ENCODE measurements around the gene CLCN7. TPM values are rescaled to one million over a fixed set of nuclear protein-coding genes. Genes with fewer than 3 reads are reported as not detected.

Gene CLCN7
- total RNA-seq, 4 donors from 2014 or later: 50.3 to 144 (median 89.9) TPM

DNA sequence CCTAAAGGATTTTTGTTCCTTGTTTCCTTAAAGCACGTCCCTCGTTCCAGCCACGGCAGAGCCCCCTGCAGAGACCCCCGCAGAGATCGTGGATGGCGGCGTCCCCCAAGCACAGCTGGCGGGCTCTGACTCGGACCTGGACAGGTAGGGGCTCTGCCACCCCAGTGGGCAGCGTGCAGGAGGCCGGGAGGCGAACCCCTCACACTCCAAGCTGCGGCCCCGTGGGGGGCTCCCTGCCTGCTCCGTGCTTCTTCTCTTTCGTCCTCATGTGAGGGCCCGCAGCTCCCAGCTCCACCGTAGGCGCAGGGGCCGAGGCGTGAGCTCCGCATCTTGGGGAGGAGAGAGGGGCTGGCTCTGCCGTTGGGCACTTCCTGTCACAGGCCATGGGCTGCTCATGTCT is 26.8 kb upstream of the CLCN7 start:
- no peak for TF ChIP-seq POLR2A (IDR thresholded peaks at IDR 0.05)
- H3K36me3 ChIP-seq: peaks cover 33 to 43% of the 10 kb centered on the region in 2 donors
- no peak for DNase-seq
- 91 to 96% methylated on average over 7 to 18 of the region's 23 CpGs for WGBS, 2 donors
- intact Hi-C loops (cut with DNase I): no loop called here
- H3K9me3 ChIP-seq: no peaks in the 10 kb centered on the region
- no peak overlapping the region for H3K27ac ChIP-seq
- H3K4me1 ChIP-seq: no peaks in the 10 kb centered on the region
- H3K4me3 ChIP-seq (replicated peaks in 1 of 3): no peak overlapping the region
- no peaks in the 10 kb centered on the region for H3K27me3 ChIP-seq

DNA sequence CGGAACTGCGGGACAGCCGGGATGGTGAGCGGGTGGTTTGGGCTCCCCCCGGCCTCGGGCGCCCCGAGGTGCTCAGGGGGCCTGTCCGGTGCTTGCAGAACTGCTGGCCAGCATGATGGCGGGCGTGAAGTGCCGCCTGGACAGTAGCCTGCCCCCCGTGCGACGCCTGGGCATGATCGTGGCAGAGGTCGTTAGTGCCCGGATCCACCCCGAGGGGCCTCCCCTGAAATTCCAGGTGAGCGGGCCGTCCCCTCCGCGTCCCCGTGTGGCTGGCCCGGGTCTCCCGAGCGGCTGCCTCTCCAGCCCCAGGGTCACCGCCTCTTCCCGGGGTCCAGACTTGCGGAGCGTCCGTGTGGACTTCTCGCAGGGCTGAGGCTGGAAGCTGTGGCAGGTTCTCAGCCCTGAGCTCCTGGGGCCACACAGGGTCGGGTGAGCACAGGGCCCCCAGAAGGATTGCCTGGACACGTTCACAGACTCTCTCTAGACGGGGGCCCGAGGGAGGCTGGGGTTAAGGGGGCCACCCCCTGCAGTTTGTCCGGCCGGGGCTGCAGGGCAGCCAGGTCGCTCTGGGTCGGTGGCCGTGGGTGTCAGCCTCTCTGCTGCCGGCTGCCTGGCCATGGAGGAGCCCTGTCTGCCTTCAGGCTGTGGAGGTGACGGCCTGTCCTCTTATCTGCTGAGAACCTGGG is 25.8 kb upstream of the CLCN7 start:
- peaks cover 33 to 45% of the 10 kb centered on the region in 2 donors for H3K36me3 ChIP-seq
- TF ChIP-seq POLR2A (IDR thresholded peaks at IDR 0.05) (no peak), CTCF (IDR thresholded peaks at IDR 0.05) (no peak)
- no peak overlapping the region for H3K27ac ChIP-seq
- 95 to 96% methylated on average over 19 to 23 of the region's 44 CpGs for WGBS, 2 donors
- H3K9me3 ChIP-seq: no peaks in the 10 kb centered on the region
- DNase-seq: no peak
- no peak overlapping the region for H3K4me3 ChIP-seq (replicated peaks in 1 of 3)
- H3K27me3 ChIP-seq: no peaks in the 10 kb centered on the region
- intact Hi-C loops (cut with DNase I): no loop called here
- no peaks in the 10 kb centered on the region for H3K4me1 ChIP-seq

- TF ChIP-seq CTCF (IDR thresholded peaks at IDR 0.05) (no peak), POLR2A (IDR thresholded peaks at IDR 0.05) (no peak)
- no peak for DNase-seq
- Histone ChIP-seq H3K9me3 (no peaks in the 10 kb centered on the region), H3K27ac (no peak overlapping the region), H3K36me3 (peaks cover 35 to 52% of the 10 kb centered on the region in 2 donors), H3K4me1 (peaks cover 0 to 3% of the 10 kb centered on the region in 2 donors), H3K4me3 (replicated peaks in 1 of 3) (no peak overlapping the region), H3K27me3 (no peaks in the 10 kb centered on the region)
- 93 to 97% methylated on average over 19 to 26 of the region's 36 CpGs for WGBS, 2 donors
- intact Hi-C loops (cut with DNase I): no loop called here
These were observed 25.1 kb upstream of the CLCN7 start for GRCh38 chr16:1499756-1500464.

DNA sequence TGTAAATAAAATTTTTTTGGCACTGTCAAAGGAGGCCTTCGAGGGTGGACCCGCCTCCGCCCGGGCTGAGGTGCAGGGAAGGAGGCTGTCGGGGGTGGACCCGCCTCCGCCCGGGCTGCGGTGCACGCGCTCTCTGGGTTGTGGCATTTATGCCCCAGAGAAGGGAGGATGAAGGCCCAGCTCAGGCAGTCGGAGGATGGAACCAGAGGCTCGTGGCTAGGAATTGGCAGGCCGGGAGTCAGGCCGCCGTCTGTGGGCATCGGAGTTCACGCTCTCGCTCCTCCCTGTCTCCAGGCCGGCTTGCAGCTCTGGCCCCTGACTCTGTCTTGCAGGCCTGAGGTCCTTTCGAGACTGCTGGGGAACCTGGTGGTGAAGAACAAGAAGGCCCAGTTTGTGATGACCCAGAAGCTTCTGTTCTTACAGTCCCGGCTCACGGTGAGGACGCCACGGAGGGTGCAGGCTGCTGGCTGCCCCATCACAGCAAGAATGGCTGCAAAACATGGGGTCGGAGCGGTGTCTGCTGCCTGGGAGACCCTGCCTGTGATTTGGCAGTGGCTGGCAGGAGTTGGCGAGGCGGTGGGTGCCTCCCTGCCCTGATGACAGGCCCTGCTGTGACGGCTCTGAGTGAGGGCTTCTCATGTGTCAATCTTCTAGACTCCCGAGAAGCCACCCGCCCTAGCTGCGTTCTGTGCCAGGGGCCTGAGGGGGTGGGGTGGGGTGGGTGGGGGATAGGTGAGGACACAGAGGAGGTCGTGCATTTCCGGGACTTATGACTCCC is 24.3 kb upstream of the CLCN7 start:
- TF ChIP-seq CTCF (IDR thresholded peaks at IDR 0.05) (no peak), POLR2A (IDR thresholded peaks at IDR 0.05) (no peak)
- peaks cover 39 to 52% of the 10 kb centered on the region in 2 donors for H3K36me3 ChIP-seq
- DNase-seq: no peak
- H3K4me1 ChIP-seq: peaks cover 6 to 11% of the 10 kb centered on the region in 2 donors
- no peak overlapping the region for H3K4me3 ChIP-seq (replicated peaks in 1 of 3)
- intact Hi-C loops (cut with DNase I): no loop called here
- 95 to 96% methylated on average over 29 to 35 of the region's 35 CpGs for WGBS, 2 donors
- no peaks in the 10 kb centered on the region for H3K27me3 ChIP-seq
- no peak overlapping the region for H3K27ac ChIP-seq
- no peaks in the 10 kb centered on the region for H3K9me3 ChIP-seq

GRCh38 chr16:1497014-1497598 is 22.3 kb upstream of the CLCN7 start:
- Histone ChIP-seq H3K4me1 (peaks cover 10 to 20% of the 10 kb centered on the region in 2 donors), H3K27me3 (no peaks in the 10 kb centered on the region), H3K9me3 (no peaks in the 10 kb centered on the region), H3K36me3 (peaks cover 25 to 45% of the 10 kb centered on the region in 2 donors), H3K4me3 (replicated peaks in 1 of 3) (no peak overlapping the region), H3K27ac (no peak overlapping the region)
- TF ChIP-seq POLR2A (IDR thresholded peaks at IDR 0.05): no peak
- no peak for TF ChIP-seq CTCF (IDR thresholded peaks at IDR 0.05)
- no peak for DNase-seq
- intact Hi-C loops (cut with DNase I): no loop called here
- 84 to 94% methylated on average over 7 to 11 of the region's 21 CpGs for WGBS, 2 donors

Measured in thyroid gland (tissue), 4 donors.